Pulmonary artery endothelial cell (primary cell): Measurements from ENCODE around the gene CARD14. TPM values are rescaled to one million over a fixed set of nuclear protein-coding genes. Genes with fewer than 3 reads are reported as not detected.

ENCODE experiments used
- DNase-seq: peaks from one replicate; pipeline ENCODE4 v3.0.0-alpha.2; 2011; ENCODE audit warnings: low read depth, low spot score
- total RNA-seq: library from RNA; depleted of rRNA; stranded (reverse); fragments of >200 nt; gene quantifications from 2 replicates; pipeline ENCODE4 v1.2.3, GENCODE V29; 2014

CARD14 gene
- total RNA-seq = 0.07 TPM in 1 of 2 replicates, not detected in the other

DNA sequence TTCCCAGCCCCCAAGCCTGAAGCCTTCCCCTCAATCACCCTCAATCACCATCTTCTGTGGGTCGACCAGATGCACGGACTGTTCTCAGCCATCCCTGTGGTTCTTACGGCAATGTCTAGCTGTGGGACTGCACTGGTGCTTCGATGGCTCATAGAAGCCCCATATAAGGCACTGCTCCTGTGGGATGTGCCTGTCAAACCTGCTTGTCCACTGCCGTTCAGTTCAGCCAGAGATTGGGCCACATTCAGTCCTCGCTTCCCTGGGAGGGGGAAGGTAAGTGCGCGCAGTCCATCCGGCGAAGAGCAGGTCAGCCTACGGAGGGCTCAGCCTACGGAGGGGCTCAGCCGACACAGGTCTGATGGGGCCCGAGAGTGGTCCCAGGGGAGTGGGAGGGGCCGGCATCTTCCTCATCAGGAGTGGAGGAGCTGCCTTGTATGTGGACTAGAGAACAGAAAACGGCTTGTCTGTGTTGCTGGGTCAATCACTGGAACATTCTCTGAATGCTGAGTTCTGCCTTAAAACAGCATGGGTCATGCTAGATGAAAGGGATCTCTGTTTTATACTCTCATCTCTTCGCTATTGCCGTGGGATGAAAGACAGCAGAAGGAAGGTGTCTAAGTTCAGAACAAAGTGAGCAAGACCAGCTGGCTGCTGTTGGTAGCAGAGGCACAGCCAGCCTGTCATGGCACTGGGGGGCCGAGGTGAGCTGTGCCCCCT lies at the start of gene CARD14:
Gene CARD14, plus strand, starts transcription at position 247 of the 717 bp plus-strand sequence. CDS start 11,409 bp downstream, outside the sequence.
- DNase-seq = no peak

DNA sequence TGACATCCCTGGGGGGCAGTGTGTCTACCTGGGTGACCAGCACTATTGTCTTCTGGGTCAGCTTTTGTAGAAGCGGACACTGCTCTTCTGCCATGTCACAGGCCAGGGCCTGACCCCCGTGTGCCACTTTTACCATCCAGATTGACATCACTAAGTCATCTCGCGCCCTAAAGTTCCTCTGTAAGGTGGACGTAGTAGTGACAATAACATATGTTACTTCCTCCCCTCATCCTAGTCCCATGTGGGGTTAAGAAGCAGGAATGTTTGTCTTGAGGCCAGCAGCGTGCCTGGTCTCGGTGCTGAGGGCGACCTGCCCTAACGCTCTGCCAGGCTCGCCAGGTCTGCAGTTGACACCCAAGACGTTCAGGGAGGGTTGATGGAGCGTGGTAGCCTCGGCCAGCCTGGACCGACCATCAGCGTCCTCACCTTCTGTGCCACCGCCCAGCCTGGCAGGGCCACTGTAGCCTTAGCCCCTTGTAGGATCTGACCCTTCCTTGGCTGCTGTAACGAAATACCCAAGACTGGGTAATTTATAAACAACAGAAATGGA lies 47.7 kb upstream of the CARD14 start:
- no peak for DNase-seq

DNA sequence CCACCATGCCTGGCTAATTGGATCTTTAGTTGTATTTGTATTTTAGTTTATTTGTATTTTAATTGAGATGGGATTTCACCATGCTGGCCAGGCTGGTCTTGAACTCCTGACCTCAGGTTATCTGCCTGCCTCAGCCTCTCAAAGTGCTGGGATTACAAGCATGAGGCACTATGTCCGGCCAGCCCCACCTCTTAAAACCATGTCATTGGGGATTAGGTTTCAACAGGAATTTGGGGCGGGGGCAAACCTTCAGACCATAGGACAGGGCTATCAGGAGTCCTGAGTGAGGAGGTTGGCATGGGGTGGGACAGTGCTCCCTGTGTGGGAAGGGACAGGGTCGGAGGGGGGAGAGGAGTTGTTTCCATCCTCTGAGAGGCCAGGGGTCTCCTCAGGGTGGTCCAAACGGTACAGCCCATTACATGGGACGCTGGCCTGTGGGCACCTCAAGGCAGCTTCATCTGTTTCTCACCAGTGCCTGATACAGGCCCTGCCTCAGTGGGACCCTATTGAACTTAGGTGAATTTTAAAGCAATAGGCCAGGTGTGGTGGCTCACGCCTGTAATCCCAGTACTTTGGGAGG lies 46.8 kb upstream of the CARD14 start:
- DNase-seq = no peak

DNA sequence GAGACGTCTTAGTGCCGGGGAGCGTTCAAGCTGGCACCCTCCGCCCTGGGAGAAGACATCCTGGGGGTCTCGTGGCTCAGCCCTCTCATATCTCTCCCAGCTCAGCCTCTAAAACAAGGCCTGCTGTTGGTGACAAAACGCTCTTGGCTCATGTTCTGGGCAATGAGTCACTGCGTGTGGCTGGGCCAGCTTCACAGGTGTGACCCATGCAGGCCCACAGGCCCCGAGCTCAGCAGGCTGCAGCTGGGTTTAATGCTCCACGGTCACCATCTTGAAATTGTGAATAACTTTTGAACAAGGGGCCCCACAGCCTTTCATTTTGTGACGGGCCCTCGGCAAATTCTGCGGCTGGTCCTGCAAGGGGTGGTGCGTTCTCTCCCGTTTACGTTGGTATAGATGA lies 46.0 kb upstream of the CARD14 start:
- DNase-seq = no peak

DNA sequence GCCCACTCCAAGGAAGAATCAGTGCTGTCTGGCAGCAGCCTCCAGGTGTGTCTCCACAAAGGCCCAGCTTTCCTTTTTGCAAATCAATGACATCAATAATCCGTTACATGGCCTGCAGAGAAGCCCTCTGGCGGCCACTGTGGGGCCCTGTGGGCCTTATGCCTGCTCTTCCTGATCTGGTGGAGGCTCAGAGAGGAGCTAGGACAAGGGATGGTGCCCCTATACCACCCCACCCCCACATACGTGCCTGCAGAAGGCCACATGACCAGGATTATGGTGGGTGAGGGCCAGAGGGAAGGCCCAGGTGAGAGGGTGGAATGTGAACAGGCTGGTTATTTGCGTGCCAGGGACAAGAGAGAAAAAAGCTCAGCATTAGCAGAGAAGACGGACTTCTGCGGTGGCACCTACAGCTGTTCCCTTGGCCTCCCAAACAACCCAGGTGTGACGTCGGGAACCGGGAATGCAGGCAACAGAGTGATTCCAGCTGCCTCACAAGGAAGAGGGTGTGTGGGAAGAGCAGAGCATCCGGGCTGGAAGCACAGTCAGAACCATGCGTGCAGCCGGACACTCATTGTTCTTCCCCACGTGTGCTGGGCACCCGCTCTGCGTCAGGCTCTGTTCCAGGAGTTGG lies 45.4 kb upstream of the CARD14 start:
- DNase-seq = no peak

DNA sequence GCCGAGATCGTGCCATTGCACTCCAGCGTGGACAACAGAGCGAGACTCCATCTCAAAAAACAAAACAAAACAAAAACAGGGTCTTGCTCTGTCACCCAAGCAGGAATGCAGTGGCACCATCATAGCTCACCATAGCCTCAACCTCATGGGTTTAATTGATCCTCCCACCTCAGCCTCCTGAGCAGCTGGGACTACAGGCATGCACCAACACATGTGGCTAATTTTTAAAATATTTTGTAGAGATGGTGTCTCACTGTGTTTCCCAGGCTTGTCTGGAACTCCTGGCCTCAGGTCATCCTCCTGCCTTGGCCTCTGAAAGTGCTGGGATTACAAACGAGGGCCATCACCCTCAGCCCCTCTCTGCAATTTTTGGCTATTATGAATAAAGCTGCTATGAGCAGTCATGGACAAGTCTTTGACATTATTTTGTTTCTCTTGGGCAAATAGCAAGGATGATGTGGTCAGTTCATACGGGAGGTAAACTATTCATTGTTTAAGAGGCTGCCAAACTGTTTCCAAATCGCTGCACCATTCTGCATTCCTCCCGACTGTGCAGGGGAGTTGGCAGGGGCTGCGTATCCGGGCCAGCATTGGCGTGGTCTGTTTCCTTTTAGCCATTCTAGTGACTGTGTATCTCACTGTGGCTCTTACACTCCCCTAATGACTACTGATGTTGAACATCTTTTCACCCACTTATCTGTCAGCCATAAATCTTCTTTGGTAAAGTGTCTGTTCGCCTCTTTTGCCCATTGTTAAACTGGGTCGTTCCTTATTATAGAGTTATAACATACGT lies 44.0 kb upstream of the CARD14 start:
- no peak for DNase-seq

DNA sequence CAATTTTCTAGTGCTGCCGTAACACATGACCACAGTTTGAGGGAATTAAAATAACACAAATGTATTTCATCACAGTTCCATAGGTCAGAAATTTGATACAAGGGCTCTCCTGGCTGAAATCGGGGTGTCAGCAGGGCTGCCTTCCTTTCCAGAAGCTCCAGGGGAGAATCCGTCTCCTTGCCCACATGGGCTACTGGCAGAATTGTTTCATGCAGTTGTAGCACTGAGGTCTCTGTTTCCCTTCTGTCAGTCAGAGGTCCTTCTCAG lies 43.4 kb upstream of the CARD14 start:
- DNase-seq = no peak

DNA sequence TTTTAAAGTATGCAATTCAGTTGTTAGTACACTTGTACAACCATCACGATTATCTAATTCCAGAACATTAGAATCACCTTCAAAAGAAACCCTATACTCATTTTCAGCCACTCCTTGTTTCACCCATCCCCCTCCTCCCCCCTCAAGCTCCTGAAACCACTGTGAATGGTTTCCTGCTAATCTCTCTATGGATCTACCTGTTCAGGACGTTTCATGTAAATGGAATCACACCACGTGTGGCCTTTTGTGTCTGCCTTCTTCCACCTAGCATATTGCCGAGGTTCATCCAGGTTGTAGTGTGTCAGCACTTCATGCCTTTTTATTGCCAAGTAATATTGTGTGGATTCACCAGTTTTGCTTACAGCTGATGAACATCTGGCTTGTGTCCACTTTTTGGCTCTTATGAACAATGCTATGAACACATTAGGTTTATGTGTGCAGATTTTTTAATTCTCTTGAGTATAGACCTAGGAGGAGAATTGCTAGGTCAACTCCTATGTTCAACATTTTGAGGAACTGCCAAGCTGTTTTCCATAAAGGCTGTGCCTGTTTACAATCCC lies 40.7 kb upstream of the CARD14 start:
- DNase-seq = no peak

DNA sequence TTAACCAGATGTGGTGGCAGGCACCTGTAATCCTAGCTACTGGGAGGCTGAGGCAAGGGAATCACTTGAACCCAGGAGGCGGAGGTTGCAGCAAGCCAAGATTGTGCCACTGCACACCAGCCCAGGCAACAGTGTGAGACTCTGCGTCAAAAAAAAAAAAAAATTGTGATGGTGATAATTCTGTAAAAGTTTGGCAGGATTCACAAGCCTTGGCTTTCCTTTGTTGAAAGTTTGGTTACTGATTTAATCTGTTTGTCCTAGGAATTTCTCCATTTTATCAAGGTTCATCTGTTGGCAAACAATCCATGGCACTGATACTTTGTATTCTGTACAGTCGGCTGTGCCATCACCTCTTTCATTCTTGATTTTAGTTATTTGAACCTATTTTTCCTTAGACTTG lies 38.8 kb upstream of the CARD14 start:
- no peak for DNase-seq

DNA sequence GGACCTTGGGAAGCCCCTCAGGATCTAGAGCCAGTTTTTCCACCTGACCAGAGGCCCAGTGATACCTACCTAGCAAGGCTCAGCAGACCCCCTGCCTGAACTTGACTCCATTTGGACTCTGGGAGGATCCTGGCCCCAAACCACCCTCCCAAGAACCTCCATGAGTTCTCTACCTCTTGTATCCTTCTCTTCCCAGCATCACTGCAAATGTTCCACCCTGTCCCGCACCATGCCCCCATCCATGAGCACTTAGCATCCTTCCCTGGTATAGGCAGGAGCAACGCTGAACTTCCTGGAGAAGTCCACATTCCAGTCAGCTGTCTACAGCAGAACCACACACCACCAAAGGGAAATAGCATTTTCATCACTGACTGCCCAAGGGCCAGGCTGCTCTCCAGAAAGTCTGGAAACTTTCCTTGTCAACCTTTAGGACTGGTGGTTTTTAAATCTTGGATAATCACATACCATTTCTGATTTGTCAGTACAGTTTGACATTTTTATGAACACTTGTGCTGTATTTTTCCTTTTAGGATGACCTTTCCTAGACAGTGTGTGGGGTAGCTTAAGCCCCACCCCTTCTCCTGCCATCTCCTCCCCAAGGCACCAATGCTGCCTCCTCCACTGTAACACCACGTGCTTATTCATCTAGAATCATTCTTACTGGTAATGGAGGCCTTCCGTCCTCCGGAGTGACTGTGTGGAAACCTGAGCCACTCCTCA lies 36.8 kb upstream of the CARD14 start:
- DNase-seq = no peak

DNA sequence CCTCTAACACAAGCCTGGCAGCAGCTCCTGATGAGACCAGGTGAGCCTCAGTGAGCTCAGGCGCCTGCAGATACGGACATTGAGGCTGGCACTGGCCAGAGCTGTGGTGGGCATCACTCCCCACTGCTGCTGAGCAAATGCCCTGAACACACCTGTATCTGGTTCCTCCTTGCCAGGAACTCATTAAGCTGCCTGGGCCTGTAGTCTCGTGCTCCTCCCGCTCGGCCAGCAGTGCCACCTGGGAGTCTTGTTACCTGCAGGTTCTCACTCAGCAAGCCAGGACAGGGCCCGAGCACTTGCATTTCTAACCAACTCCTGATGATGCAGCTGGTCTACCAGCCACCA lies 36.2 kb upstream of the CARD14 start:
- no peak for DNase-seq

DNA sequence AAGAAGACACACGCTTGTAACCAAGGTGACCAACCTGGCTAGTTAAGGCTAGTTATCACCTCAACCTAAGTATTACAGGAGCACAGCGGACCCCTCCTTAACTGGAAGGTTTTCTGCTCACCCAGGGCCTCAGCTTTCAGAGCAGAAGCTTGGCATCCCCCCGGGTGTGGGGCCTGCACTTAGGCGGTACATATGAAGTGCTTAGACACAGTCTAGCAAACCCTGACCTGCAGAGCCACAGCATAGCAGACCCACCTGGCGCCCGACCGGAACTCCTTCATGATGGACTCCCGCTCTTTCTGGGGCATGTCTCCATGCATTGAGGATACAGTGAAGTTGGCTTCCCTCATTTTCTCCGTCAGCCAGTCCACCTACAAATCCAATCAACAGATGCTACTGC lies 32.7 kb upstream of the CARD14 start:
- no peak for DNase-seq

DNA sequence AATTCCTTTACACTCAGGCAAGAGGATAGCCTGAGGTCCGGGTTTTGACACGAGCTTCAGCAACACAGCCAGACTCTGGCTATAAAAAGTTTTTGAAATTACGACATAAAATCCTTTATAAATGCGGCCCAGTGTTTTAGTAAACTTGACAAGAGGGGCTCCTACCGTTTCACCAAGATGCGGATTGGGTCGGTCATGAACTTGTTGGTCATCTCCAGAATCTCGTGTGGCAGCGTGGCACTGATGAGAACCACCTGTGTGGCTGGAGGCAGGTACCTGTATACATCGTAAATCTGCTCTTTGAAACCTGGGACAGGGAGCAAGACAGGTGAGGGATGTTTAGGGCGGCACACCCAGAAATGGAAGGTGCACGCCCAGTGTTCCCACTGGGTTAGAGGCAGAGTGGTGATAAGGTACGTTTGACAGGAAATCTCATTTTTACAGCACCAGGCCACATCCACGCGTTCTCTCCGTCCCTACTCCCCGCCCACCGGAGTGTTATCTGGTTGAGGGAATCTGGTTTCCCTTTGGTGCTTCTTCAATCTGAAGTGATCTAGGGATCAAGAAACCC lies 30.9 kb upstream of the CARD14 start:
- no peak for DNase-seq

DNA sequence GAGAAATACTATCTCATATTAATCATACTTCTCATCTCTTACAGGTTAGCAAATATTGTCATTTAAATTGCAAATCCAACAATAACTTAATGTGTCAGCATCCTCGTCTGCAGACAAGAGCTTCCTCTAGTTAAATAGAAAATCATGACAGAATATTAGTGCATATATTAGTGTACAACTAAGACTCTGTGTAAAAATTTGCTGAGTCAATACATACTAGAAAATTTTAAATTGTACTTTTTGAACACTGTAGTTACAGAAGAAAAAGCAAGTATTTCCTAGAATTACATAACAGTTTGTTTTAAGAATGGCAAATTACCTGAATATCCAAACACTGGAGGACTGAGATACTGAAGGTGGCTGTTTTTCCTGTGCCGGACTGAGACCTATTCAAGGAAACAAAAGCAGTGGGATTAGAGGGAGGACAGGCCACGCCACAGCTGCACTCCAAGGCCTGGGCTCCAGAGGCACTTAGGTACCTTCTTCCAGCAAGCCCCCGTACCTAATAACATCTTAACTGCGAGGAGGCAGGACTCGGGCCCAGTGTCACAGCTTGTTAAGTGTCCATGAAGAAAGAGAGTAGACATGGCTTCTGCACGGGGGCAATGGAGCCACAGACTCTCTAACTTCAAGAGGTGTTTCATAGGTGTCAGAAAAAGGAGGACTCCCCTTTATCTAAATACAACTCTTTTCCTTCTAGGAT lies 28.2 kb upstream of the CARD14 start:
- DNase-seq = no peak

DNA sequence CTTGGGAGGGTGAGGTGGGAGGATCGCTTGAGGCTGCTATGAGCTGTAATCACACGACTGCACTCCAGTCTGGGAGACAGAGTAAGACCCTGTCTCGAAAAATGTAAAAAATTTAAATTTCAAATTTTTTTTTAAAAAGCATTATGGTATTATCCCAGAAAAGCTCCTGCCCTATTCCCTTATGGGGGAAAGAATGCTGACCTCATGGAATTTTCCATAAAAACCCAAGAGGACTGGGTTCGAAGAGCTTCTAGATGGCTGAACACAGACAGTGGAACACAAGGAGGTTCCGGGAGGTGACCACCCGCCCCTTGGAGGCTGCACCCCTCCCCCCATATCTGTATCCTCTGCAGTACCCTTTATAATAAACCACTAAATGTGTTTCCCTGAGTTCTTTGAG lies 26.9 kb upstream of the CARD14 start:
- DNase-seq = no peak

DNA sequence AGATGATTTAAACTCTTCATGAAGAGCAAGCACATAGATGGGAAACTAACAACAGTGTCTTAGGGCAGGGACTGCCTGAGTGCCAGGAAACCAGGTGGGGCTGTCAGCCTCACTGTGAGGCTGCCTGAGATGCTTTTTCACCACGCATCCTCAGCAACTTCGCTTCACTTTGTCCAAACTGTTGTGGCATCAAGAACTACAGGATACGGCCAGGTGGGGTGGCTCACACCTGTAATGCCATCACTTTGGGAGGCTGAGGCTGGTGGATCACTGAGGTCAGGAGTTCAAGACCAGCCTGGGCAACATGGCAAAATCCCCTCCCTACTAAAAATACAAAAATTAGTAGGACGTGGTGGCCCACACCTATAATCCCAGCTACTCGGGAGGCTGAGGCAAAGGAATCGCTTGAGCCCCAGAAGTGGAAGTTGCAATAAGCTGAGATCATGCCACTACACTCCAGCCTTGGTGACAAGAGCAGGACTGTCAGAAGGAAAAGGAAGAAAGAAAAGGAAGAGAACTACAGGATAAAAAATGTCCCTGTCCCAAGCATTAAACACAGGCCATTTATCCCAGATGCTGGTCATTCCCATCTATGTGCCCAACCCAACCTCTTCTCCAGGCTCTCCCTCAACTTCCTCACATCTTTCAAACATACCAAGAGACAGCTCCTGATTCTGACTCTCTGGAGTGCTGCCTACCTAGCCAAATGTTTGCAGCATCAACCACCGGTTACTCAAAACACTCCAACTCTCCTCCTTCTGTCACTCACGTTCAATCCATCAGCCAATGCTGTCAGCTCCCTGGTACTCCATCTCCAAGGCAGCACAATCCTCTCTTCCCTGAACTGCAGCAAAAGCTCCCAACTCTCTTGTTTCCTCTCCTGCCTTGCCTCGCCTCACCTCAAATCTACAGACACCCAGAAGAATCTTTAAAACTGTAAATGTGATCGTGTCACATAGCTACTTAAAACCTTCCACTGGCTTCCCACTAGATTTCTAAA lies 24.5 kb upstream of the CARD14 start:
- no peak for DNase-seq

DNA sequence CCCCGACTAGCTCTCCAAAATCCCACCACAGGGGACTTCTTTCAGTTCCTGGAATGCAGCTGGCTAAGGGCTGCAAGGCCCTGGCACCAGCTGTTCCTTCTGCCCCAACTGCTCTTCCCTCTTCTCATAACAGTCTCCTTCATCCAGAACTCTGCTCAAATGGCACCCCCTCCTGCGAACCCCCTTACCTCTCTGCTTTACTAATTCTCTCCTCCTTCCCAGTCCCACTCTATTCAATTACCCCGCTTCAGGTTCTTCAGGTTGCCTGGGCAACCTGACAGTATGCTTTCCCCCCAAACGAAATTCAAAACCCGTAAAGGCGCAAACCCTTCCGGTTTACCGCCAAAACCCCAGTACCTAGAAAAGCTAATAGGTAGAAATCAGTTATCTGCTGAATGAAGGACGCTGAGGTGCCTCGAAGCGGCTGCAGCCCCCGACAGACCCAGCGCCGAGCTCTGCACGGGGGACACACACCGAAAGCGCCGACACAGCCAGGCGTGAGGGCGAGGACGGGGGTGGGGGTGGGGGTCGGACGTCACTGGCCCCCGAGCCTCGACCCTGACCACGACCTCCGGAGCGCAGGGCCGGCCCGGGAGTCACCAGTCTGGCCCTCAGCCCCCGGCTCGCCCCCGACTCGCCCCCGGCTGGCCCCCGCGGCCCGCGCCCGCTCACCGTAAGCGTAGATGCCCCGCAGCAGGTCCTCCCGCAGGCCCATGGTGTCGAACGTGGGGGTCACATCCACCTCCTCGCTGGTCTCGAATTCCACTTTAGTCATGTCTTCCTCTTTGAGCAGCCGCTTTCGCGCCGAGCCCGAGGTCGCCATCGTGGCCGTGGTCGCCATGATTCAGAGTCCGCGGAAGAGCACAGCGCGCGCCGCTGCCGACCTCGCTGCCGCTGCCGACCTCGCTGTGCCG lies 23.5 kb upstream of the CARD14 start:
- no peak for DNase-seq
